ENCODE results near the gene PTPN11. TPM values are rescaled to one million over a fixed set of nuclear protein-coding genes. Genes with fewer than 3 reads are reported as not detected.

PTPN11 gene
- total and polyA plus RNA-seq, 2 of the 13 experiments (the other 11 are each of a cell fraction or from before 2014, with no cell fraction given): 30.0 to 63.5 TPM

DNA sequence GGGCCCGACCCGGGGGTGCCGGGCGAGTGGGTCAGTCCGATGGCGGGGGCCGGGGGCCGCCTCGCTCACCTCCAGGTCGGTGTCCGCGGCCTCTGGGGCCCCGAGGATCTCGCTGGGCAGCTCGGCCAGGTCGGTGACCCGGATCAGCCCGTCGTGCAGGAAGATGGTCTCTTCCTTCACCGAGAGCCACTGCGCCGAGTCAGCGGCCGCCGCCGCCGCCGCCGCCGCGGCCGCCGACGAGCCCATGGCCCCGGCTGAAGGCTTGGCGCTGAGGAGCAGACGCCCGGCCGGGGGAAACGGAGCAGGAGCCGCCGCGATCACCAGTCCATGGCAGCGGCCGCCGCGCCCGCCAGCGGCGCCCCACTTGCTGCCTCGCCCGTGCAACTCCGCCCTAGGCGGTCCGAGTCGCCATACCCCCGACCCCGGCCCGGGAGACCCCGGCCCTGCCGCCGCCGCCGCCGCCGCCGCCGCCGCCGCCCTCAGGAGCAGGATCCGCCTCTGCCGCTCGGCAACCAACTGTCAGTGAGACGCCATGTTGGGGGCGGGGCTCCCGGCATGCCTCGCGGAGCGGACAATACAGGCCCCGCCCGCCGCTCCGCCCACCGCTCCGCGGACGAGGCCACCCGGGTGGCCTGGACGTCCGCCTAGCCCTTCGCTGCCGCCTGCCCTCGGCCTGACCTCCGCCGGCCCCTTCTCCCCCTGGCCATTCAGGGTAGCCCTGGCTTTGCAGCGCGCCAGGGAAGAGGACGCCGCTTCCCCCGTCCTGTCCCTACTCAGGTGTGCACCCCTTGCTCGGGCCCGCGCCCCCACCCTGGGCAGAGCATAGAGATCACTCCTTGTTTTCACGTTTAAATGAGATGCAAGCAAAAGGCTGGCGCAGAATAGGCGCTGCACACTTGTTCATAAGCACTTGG is 36.6 kb upstream of the PTPN11 start, which contains the start of gene HECTD4 (continued):
- TF ChIP-seq SALL2 (CRISPR knock-in tag; IDR thresholded peaks at IDR 0.05) (peak; percentile 70; the same call in 1 of the 2 replicates), CHCHD3 (CRISPR knock-in tag; IDR thresholded peaks at IDR 0.05) (no peak), CBX2 (IDR thresholded peaks at IDR 0.05; ENCODE audit: low read depth, low read length) (no peak), CBX2 (CRISPR knock-in tag; IDR thresholded peaks at IDR 0.05; ENCODE audit: low read depth) (no peak), GATA4 (IDR thresholded peaks at IDR 0.05; ENCODE audit: borderline replicate concordance, low read depth) (peak; percentile 48; the same call in 1 of the 2 replicates), ASH2L (IDR thresholded peaks at IDR 0.05; ENCODE audit: insufficient read length, low read depth, low read length) (peak; percentile 76), HDAC2 (CRISPR knock-in tag; IDR thresholded peaks at IDR 0.05) (peak; percentile 50; the same call in 1 of the 2 replicates), SMAD1 (CRISPR knock-in tag; IDR thresholded peaks at IDR 0.05; ENCODE audit: borderline replicate concordance, low read depth) (peak; percentile 32; the same call in 1 of the 2 replicates), PHF20 (CRISPR knock-in tag; IDR thresholded peaks at IDR 0.05) (peak; percentile 74), ZNF614 (CRISPR knock-in tag; IDR thresholded peaks at IDR 0.05; ENCODE audit: borderline replicate concordance) (0 out of 2 replicates have a peak, but pooled peaks have one; percentile 67), PLRG1 (conservative IDR thresholded peaks at IDR 0.05) (no peak), RCOR2 (CRISPR knock-in tag; IDR thresholded peaks at IDR 0.05) (0 out of 2 replicates have a peak, but pooled peaks have one; percentile 51)
- TF ChIP-seq, protein P1, sequence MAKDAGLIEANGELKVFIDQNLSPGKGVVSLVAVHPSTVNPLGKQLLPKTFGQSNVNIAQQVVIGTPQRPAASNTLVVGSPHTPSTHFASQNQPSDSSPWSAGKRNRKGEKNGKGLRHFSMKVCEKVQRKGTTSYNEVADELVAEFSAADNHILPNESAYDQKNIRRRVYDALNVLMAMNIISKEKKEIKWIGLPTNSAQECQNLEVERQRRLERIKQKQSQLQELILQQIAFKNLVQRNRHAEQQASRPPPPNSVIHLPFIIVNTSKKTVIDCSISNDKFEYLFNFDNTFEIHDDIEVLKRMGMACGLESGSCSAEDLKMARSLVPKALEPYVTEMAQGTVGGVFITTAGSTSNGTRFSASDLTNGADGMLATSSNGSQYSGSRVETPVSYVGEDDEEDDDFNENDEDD (CRISPR knock-in tag; IDR thresholded peaks at IDR 0.05; ENCODE audit: borderline replicate concordance): 0 out of 2 replicates have a peak, but pooled peaks have one; percentile 35
- TF ChIP-seq, protein P2, sequence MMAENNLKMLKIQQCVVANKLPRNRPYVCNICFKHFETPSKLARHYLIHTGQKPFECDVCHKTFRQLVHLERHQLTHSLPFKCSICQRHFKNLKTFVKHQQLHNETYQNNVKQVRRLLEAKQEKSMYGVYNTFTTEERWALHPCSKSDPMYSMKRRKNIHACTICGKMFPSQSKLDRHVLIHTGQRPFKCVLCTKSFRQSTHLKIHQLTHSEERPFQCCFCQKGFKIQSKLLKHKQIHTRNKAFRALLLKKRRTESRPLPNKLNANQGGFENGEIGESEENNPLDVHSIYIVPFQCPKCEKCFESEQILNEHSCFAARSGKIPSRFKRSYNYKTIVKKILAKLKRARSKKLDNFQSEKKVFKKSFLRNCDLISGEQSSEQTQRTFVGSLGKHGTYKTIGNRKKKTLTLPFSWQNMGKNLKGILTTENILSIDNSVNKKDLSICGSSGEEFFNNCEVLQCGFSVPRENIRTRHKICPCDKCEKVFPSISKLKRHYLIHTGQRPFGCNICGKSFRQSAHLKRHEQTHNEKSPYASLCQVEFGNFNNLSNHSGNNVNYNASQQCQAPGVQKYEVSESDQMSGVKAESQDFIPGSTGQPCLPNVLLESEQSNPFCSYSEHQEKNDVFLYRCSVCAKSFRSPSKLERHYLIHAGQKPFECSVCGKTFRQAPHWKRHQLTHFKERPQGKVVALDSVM (CRISPR knock-in tag; IDR thresholded peaks at IDR 0.05): 0 out of 2 replicates have a peak, but pooled peaks have one; percentile 16
- TF ChIP-seq, protein P3, sequence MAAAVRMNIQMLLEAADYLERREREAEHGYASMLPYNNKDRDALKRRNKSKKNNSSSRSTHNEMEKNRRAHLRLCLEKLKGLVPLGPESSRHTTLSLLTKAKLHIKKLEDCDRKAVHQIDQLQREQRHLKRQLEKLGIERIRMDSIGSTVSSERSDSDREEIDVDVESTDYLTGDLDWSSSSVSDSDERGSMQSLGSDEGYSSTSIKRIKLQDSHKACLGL (CRISPR knock-in tag; IDR thresholded peaks at IDR 0.05): peak; percentile 40; the same call in 1 of the 2 replicates
- TF ChIP-seq, protein P4, sequence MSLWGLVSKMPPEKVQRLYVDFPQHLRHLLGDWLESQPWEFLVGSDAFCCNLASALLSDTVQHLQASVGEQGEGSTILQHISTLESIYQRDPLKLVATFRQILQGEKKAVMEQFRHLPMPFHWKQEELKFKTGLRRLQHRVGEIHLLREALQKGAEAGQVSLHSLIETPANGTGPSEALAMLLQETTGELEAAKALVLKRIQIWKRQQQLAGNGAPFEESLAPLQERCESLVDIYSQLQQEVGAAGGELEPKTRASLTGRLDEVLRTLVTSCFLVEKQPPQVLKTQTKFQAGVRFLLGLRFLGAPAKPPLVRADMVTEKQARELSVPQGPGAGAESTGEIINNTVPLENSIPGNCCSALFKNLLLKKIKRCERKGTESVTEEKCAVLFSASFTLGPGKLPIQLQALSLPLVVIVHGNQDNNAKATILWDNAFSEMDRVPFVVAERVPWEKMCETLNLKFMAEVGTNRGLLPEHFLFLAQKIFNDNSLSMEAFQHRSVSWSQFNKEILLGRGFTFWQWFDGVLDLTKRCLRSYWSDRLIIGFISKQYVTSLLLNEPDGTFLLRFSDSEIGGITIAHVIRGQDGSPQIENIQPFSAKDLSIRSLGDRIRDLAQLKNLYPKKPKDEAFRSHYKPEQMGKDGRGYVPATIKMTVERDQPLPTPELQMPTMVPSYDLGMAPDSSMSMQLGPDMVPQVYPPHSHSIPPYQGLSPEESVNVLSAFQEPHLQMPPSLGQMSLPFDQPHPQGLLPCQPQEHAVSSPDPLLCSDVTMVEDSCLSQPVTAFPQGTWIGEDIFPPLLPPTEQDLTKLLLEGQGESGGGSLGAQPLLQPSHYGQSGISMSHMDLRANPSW (CRISPR knock-in tag; IDR thresholded peaks at IDR 0.05; ENCODE audit: borderline replicate concordance): no peak
- TF ChIP-seq, protein P5, sequence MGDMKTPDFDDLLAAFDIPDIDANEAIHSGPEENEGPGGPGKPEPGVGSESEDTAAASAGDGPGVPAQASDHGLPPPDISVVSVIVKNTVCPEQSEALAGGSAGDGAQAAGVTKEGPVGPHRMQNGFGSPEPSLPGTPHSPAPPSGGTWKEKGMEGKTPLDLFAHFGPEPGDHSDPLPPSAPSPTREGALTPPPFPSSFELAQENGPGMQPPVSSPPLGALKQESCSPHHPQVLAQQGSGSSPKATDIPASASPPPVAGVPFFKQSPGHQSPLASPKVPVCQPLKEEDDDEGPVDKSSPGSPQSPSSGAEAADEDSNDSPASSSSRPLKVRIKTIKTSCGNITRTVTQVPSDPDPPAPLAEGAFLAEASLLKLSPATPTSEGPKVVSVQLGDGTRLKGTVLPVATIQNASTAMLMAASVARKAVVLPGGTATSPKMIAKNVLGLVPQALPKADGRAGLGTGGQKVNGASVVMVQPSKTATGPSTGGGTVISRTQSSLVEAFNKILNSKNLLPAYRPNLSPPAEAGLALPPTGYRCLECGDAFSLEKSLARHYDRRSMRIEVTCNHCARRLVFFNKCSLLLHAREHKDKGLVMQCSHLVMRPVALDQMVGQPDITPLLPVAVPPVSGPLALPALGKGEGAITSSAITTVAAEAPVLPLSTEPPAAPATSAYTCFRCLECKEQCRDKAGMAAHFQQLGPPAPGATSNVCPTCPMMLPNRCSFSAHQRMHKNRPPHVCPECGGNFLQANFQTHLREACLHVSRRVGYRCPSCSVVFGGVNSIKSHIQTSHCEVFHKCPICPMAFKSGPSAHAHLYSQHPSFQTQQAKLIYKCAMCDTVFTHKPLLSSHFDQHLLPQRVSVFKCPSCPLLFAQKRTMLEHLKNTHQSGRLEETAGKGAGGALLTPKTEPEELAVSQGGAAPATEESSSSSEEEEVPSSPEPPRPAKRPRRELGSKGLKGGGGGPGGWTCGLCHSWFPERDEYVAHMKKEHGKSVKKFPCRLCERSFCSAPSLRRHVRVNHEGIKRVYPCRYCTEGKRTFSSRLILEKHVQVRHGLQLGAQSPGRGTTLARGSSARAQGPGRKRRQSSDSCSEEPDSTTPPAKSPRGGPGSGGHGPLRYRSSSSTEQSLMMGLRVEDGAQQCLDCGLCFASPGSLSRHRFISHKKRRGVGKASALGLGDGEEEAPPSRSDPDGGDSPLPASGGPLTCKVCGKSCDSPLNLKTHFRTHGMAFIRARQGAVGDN (CRISPR knock-in tag; IDR thresholded peaks at IDR 0.05): peak; percentile 88
